ENCODE measurements around the gene TPI1.
A peak's percentile ranks its signal among the peaks of the same experiment; 100 is the strongest.
"Not testable (repeated sequence)": the region's sequence is repeated elsewhere in the genome, so short reads cannot be mapped to it uniquely, and the experiment has no call there.

The TPI1 gene

GRCh38 chr12:6891646-6892001 lies 24.3 kb downstream of the TPI1 start:
- H3K9me3 ChIP-seq (ENCODE audit: low read length): no peaks in the 10 kb centered on the region
- H3K4me1 ChIP-seq (ENCODE audit: insufficient read depth, low read length, severe bottlenecking): peaks cover 13% of the 10 kb centered on the region
- peak overlapping the region; percentile 78 for H3K9ac ChIP-seq (ENCODE audit: low read length)
- no peaks in the 10 kb centered on the region for H4K20me1 ChIP-seq (ENCODE audit: insufficient read depth, low read length)
- no peaks in the 10 kb centered on the region for H3K9me2 ChIP-seq (ENCODE audit: low read depth, low read length)
- H3K27me3 ChIP-seq (ENCODE audit: insufficient read depth, low read length): no peaks in the 10 kb centered on the region
- H2AFZ ChIP-seq (ENCODE audit: low read length): peak overlapping the region; percentile 50; the same call in 1 of the 2 replicates
- peak overlapping the region; percentile 78 for H3K4me2 ChIP-seq (ENCODE audit: low read length)
- no peaks in the 10 kb centered on the region for H3F3A ChIP-seq (ENCODE audit: insufficient read depth, low read length)
- 0 out of 2 replicates have a peak, but pooled peaks cover 5% of the 10 kb centered on the region for H3K36me3 ChIP-seq (ENCODE audit: insufficient read depth, low read length)
- no peaks in the 10 kb centered on the region for H3K79me2 ChIP-seq (ENCODE audit: insufficient read depth, low read length)
- TF ChIP-seq EZH2 (IDR thresholded peaks at IDR 0.05; ENCODE audit: borderline replicate concordance, low read length) (no peak), CTCF (IDR thresholded peaks at IDR 0.05; ENCODE audit: low read length) (no peak)
- peak overlapping the region; percentile 59 for H3K4me3 ChIP-seq (ENCODE audit: low read depth, low read length, poor library complexity, severe bottlenecking)
- peak overlapping the region; percentile 44 for H3K27ac ChIP-seq (ENCODE audit: low read depth, low read length, poor library complexity, severe bottlenecking)

- H3K36me3 ChIP-seq (ENCODE audit: insufficient read depth, low read length); H3K9me3 ChIP-seq (ENCODE audit: low read length); H3K9ac ChIP-seq (ENCODE audit: low read length); H2AFZ ChIP-seq (ENCODE audit: low read length); H4K20me1 ChIP-seq (ENCODE audit: insufficient read depth, low read length); H3K27me3 ChIP-seq (ENCODE audit: insufficient read depth, low read length); H3F3A ChIP-seq (ENCODE audit: insufficient read depth, low read length); H3K4me3 ChIP-seq (ENCODE audit: low read depth, low read length, poor library complexity, severe bottlenecking); H3K9me2 ChIP-seq (ENCODE audit: low read depth, low read length); H3K79me2 ChIP-seq (ENCODE audit: insufficient read depth, low read length); H3K27ac ChIP-seq (ENCODE audit: low read depth, low read length, poor library complexity, severe bottlenecking); H3K4me2 ChIP-seq (ENCODE audit: low read length): not testable (repeated sequence)
- H3K4me1 ChIP-seq (ENCODE audit: insufficient read depth, low read length, severe bottlenecking): peaks cover 13% of the 10 kb centered on the region
Observed at GRCh38 chr12:6892683-6893082, 25.4 kb downstream of the TPI1 start.

- H3K79me2 ChIP-seq (ENCODE audit: insufficient read depth, low read length): no peaks in the 10 kb centered on the region
- H3F3A ChIP-seq (ENCODE audit: insufficient read depth, low read length): no peaks in the 10 kb centered on the region
- H3K27ac ChIP-seq (ENCODE audit: low read depth, low read length, poor library complexity, severe bottlenecking): no peak overlapping the region
- no peak overlapping the region for H3K9ac ChIP-seq (ENCODE audit: low read length)
- no peak overlapping the region for H3K4me3 ChIP-seq (ENCODE audit: low read depth, low read length, poor library complexity, severe bottlenecking)
- H3K27me3 ChIP-seq (ENCODE audit: insufficient read depth, low read length): no peaks in the 10 kb centered on the region
- H3K36me3 ChIP-seq (ENCODE audit: insufficient read depth, low read length): no peaks in the 10 kb centered on the region
- no peaks in the 10 kb centered on the region for H4K20me1 ChIP-seq (ENCODE audit: insufficient read depth, low read length)
- peaks cover 13% of the 10 kb centered on the region for H3K4me1 ChIP-seq (ENCODE audit: insufficient read depth, low read length, severe bottlenecking)
- H2AFZ ChIP-seq (ENCODE audit: low read length): no peak overlapping the region
- no peak overlapping the region for H3K4me2 ChIP-seq (ENCODE audit: low read length)
- H3K9me2 ChIP-seq (ENCODE audit: low read depth, low read length): no peaks in the 10 kb centered on the region
- no peaks in the 10 kb centered on the region for H3K9me3 ChIP-seq (ENCODE audit: low read length)
- TF ChIP-seq EZH2 (IDR thresholded peaks at IDR 0.05; ENCODE audit: borderline replicate concordance, low read length) (no peak), CTCF (IDR thresholded peaks at IDR 0.05; ENCODE audit: low read length) (no peak)
Observed at GRCh38 chr12:6894321-6894720, 27.0 kb downstream of the TPI1 start.

- H3K9me3 ChIP-seq (ENCODE audit: low read length): no peaks in the 10 kb centered on the region
- H2AFZ ChIP-seq (ENCODE audit: low read length): no peak overlapping the region
- H3K9me2 ChIP-seq (ENCODE audit: low read depth, low read length): no peaks in the 10 kb centered on the region
- H3K36me3 ChIP-seq (ENCODE audit: insufficient read depth, low read length): no peaks in the 10 kb centered on the region
- H3K27ac ChIP-seq (ENCODE audit: low read depth, low read length, poor library complexity, severe bottlenecking): no peak overlapping the region
- no peaks in the 10 kb centered on the region for H4K20me1 ChIP-seq (ENCODE audit: insufficient read depth, low read length)
- no peak for TF ChIP-seq EZH2 (IDR thresholded peaks at IDR 0.05; ENCODE audit: borderline replicate concordance, low read length)
- no peak for TF ChIP-seq CTCF (IDR thresholded peaks at IDR 0.05; ENCODE audit: low read length)
- peaks cover 6% of the 10 kb centered on the region for H3K4me1 ChIP-seq (ENCODE audit: insufficient read depth, low read length, severe bottlenecking)
- no peaks in the 10 kb centered on the region for H3F3A ChIP-seq (ENCODE audit: insufficient read depth, low read length)
- no peaks in the 10 kb centered on the region for H3K27me3 ChIP-seq (ENCODE audit: insufficient read depth, low read length)
- no peak overlapping the region for H3K4me2 ChIP-seq (ENCODE audit: low read length)
- H3K4me3 ChIP-seq (ENCODE audit: low read depth, low read length, poor library complexity, severe bottlenecking): no peak overlapping the region
- H3K9ac ChIP-seq (ENCODE audit: low read length): no peak overlapping the region
- no peaks in the 10 kb centered on the region for H3K79me2 ChIP-seq (ENCODE audit: insufficient read depth, low read length)
Observed at GRCh38 chr12:6896846-6897435, 29.6 kb downstream of the TPI1 start.

All from OCI-LY1 (cell line).